CD14-positive monocyte (primary cell): Measurements from ENCODE around the gene CCNY. TPM values are rescaled to one million over a fixed set of nuclear protein-coding genes. Genes with fewer than 3 reads are reported as not detected.

ENCODE experiments used
- DNase-seq, 3 donors: peaks; one replicate each; pipeline ENCODE4 v3.0.0-alpha.2; 2011 to 2022
- H2AFZ ChIP-seq: 2 replicates; pipeline ENCODE4 v1.6.0; 2012; ENCODE audit warnings: mild to moderate bottlenecking, low read depth, low read length, inconsistent platforms; ENCODE audit not compliant: insufficient read depth, poor library complexity, severe bottlenecking
- H3K27ac ChIP-seq, 2 donors: 1 replicate in 1 of 2; 2 replicates in 1 of 2; pipeline ENCODE4 v1.5.1; 2012 to 2013; ENCODE audit warnings: low read length in 2 of 2, control low read depth in 1 of 2, inconsistent platforms in 1 of 2, low read depth in 1 of 2, mild to moderate bottlenecking in 1 of 2
- H3K27me3 ChIP-seq, 2 donors: one replicate each; pipeline versions ENCODE4 v1.6.0 to v1.6.1; 2011 to 2013; ENCODE audit warnings: low read length in 2 of 2; ENCODE audit not compliant: control insufficient read depth in 2 of 2, insufficient read depth in 2 of 2
- H3K36me3 ChIP-seq, 2 donors: replicated peaks in 1 of 2; 1 replicate in 1 of 2; 2 replicates in 1 of 2; pipeline versions ENCODE4 v1.5.1 to v1.6.1; 2012 to 2013; ENCODE audit warnings: low read length in 2 of 2, control low read depth in 1 of 2, inconsistent platforms in 1 of 2, mild to moderate bottlenecking in 1 of 2; ENCODE audit not compliant: insufficient read depth in 2 of 2, control insufficient read depth in 1 of 2
- H3K4me1 ChIP-seq, 2 donors: 1 replicate in 1 of 2; 2 replicates in 1 of 2; pipeline versions ENCODE4 v1.5.1 to v1.6.1; 2012 to 2013; ENCODE audit warnings: low read length in 2 of 2, control low read depth in 1 of 2, inconsistent platforms in 1 of 2, mild to moderate bottlenecking in 1 of 2, moderate library complexity in 1 of 2; ENCODE audit not compliant: insufficient read depth in 2 of 2, control insufficient read depth in 1 of 2
- H3K4me2 ChIP-seq: replicated peaks from 2 replicates; pipeline ENCODE3; 2012; ENCODE audit warnings: low read length, moderate library complexity, mild to moderate bottlenecking; ENCODE audit not compliant: poor library complexity, severe bottlenecking; ENCODE audit errors: extremely low read depth
- H3K4me3 ChIP-seq, 3 experiments: fragments of 200-600 bp in 1 of 3; sonication (generic) in 1 of 3; replicated peaks in 1 of 3; 1 replicate in 2 of 3; 2 replicates in 1 of 3; pipeline ENCODE4 v1.5.1; 2011 to 2013; ENCODE audit warnings: low read length in 3 of 3, mild to moderate bottlenecking in 3 of 3, control low read depth in 2 of 3, low read depth in 2 of 3, inconsistent platforms in 1 of 3, moderate library complexity in 1 of 3
- H3K79me2 ChIP-seq: 2 replicates; pipeline ENCODE4 v1.6.0; 2012; ENCODE audit warnings: mild to moderate bottlenecking, control low read depth, inconsistent platforms, low read length, moderate library complexity; ENCODE audit not compliant: insufficient read depth
- H3K9ac ChIP-seq: 2 replicates; pipeline ENCODE4 v1.6.0; 2017; ENCODE audit warnings: low read length, mild to moderate bottlenecking; ENCODE audit not compliant: insufficient read depth, poor library complexity, severe bottlenecking
- H3K9me3 ChIP-seq, 2 donors: replicated peaks in 1 of 2; 1 replicate in 1 of 2; 2 replicates in 1 of 2; pipeline versions ENCODE4 v1.5.1 to v1.6.1; 2012 to 2013; ENCODE audit warnings: low read length in 2 of 2, control low read depth in 1 of 2; ENCODE audit not compliant: control insufficient read depth in 1 of 2, insufficient read depth in 1 of 2
- H4K20me1 ChIP-seq: 2 replicates; pipeline ENCODE4 v1.6.0; 2012; ENCODE audit warnings: mild to moderate bottlenecking, low read length, control low read depth, moderate library complexity; ENCODE audit not compliant: insufficient read depth
- H3K27ac Mint-ChIP-seq, 7 donors: one replicate each; pipeline ENCODE4 v1.8.0; 2020; ENCODE audit warnings: mild to moderate bottlenecking in 7 of 7, mixed read lengths in 7 of 7, moderate library complexity in 6 of 7, inconsistent platforms in 2 of 7
- H3K27me3 Mint-ChIP-seq, 3 donors: one replicate each; pipeline ENCODE4 v1.8.0; 2021 to 2022; ENCODE audit warnings: low read depth in 3 of 3, mild to moderate bottlenecking in 3 of 3, mixed read lengths in 3 of 3, moderate library complexity in 3 of 3, inconsistent platforms in 1 of 3
- H3K36me3 Mint-ChIP-seq, 2 donors: one replicate each; pipeline ENCODE4 v1.8.0; 2020; ENCODE audit warnings: mixed read lengths in 2 of 2, inconsistent platforms in 1 of 2, mild to moderate bottlenecking in 1 of 2
- H3K4me1 Mint-ChIP-seq: one replicate; pipeline ENCODE4 v1.8.0; 2020; ENCODE audit warnings: mild to moderate bottlenecking, mixed read lengths
- H3K4me3 Mint-ChIP-seq, 2 donors: one replicate each; pipeline ENCODE4 v1.8.0; 2020; ENCODE audit warnings: mild to moderate bottlenecking in 2 of 2, mixed read lengths in 2 of 2, moderate library complexity in 1 of 2
- H3K9me3 Mint-ChIP-seq, 7 donors: one replicate each; pipeline ENCODE4 v1.8.0; 2020 to 2022; ENCODE audit warnings: mixed read lengths in 7 of 7, mild to moderate bottlenecking in 6 of 7, moderate library complexity in 6 of 7, inconsistent platforms in 2 of 7
- CTCF ChIP-seq: fragments of 200-600 bp; IDR thresholded peaks from one replicate; pipeline ENCODE4 v1.8.0; 2022; ENCODE audit warnings: antibody characterized with exemption, mild to moderate bottlenecking
- WGBS: methylation state at CpG from one replicate; pipeline ENCODE4 v1.1.5; 2013; ENCODE audit warnings: missing lambda C conversion rate; ENCODE audit not compliant: insufficient coverage; 5-methylcytosine and 5-hydroxymethylcytosine counted together
- intact Hi-C, 2 donors: fragments of 100-400 bp; cut with micrococcal nuclease; formaldehyde crosslinking; loops; one replicate each; pipeline versions ENCODE4 v1.15.0 to v1.15.1; 2023
- polyA plus RNA-seq, 3 donors: library from polyadenylated mRNA; depleted of rRNA in 1 of 3; unstranded in 2 of 3; stranded (reverse) in 1 of 3; fragments of 300-500 nt in 2 of 3; fragments of >200 nt in 1 of 3; fragmentation: Illumina TruSeq in 2 of 3; gene quantifications; 1 replicate in 2 of 3; 2 replicates in 1 of 3; pipeline ENCODE4 v1.2.3, GENCODE V29; 2012 to 2021

CCNY gene
- polyA plus RNA-seq, 3 donors, result 39.9 to 116 (median 64.8) TPM

GRCh38 chr10:35329520-35329919 lies 6.8 kb upstream of the CCNY start:
- H3K27me3 Mint-ChIP-seq, result peaks cover 0 to 1% (median 0%) of the 10 kb centered on the region in 3 donors
- H3K4me3 ChIP-seq, result no peak overlapping the region
- no peak overlapping the region for H2AFZ ChIP-seq
- H3K79me2 ChIP-seq, result peaks cover 32% of the 10 kb centered on the region
- no peak for DNase-seq
- intact Hi-C loops, result no loop called here
- H3K4me1 Mint-ChIP-seq, result peaks cover 17% of the 10 kb centered on the region
- no peak overlapping the region for H3K4me3 Mint-ChIP-seq
- no peak for TF ChIP-seq CTCF
- no peaks in the 10 kb centered on the region for H3K9me3 ChIP-seq
- H3K27me3 ChIP-seq, result no peaks in the 10 kb centered on the region
- no peak overlapping the region for H3K27ac ChIP-seq
- H3K36me3 Mint-ChIP-seq, result peaks cover 11 to 24% of the 10 kb centered on the region in 2 donors
- H4K20me1 ChIP-seq, result peaks cover 59% of the 10 kb centered on the region
- H3K9ac ChIP-seq, result no peak overlapping the region
- WGBS, result 97% methylated on average over 3 of the region's 4 CpGs
- H3K9me3 Mint-ChIP-seq, result peaks cover 0 to 3% (median 0%) of the 10 kb centered on the region in 7 donors
- no peak overlapping the region for H3K4me2 ChIP-seq
- H3K36me3 ChIP-seq, result peaks cover 3 to 13% of the 10 kb centered on the region in 2 donors
- peak overlapping the region in 3 of 7 donors; percentile 23 to 56 (median 42) for H3K27ac Mint-ChIP-seq
- H3K4me1 ChIP-seq, result peaks cover 6 to 15% of the 10 kb centered on the region in 2 donors

GRCh38 chr10:35331894-35332640 lies 4.2 kb upstream of the CCNY start:
- Histone ChIP-seq H2AFZ (no peak overlapping the region), H3K27ac (no peak overlapping the region), H3K36me3 (peaks cover 3 to 13% of the 10 kb centered on the region in 2 donors), H4K20me1 (peaks cover 73% of the 10 kb centered on the region), H3K79me2 (peaks cover 51% of the 10 kb centered on the region), H3K27me3 (no peaks in the 10 kb centered on the region), H3K4me2 (no peak overlapping the region), H3K4me1 (peaks cover 18 to 26% of the 10 kb centered on the region in 2 donors), H3K9me3 (no peaks in the 10 kb centered on the region), H3K4me3 (no peak overlapping the region), H3K9ac (no peak overlapping the region)
- DNase-seq, result peak in 2 of 3 donors; percentile 20 to 59
- no peak overlapping the region for H3K4me3 Mint-ChIP-seq
- peak overlapping the region in 2 of 7 donors; percentile 4 to 13 for H3K27ac Mint-ChIP-seq
- H3K9me3 Mint-ChIP-seq, result no peaks in the 10 kb centered on the region
- H3K36me3 Mint-ChIP-seq, result peaks cover 8 to 21% of the 10 kb centered on the region in 2 donors
- 100% methylated on average over 2 of the region's 6 CpGs for WGBS
- no peak for TF ChIP-seq CTCF
- peaks cover 0 to 1% (median 0%) of the 10 kb centered on the region in 3 donors for H3K27me3 Mint-ChIP-seq
- H3K4me1 Mint-ChIP-seq, result peaks cover 29% of the 10 kb centered on the region
- intact Hi-C loops, result loop anchor here in 1 of 2 donors (5.0 kb wide), 1 partner anchor 205 kb away; the partner anchor contains the start of gene CREM
